Hematopoietic multipotent progenitor cell (in vitro differentiated cells): ENCODE measurements around the gene KLHL6. TPM values are rescaled to one million over a fixed set of nuclear protein-coding genes. Genes with fewer than 3 reads are reported as not detected.

ENCODE experiments used
- small RNA-seq: library from RNA; depleted of rRNA; stranded (forward); fragments of <200 nt; gene quantifications from one replicate; pipeline ENCODE3, GENCODE V24; 2012
- total RNA-seq: library from RNA; depleted of rRNA; stranded (reverse); fragments of >200 nt; gene quantifications from one replicate; pipeline ENCODE4 v1.2.3, GENCODE V29; 2012

Gene KLHL6
- total RNA-seq, 1 donor, result 65.2 TPM

Small RNAs within 50 kb of the gene (small RNA-seq; reads per million reads assigned to genes)
- not detected for gene RF00092
- gene RF00394, result not detected
- gene RF01241, result not detected
- 8.5 reads per million, percentile 91 among the genes with 10 or more reads in this experiment for gene SNORA63D

Other genes with a start within 250 kb of the KLHL6 start
- gene MCF2L2, start 127.1 kb downstream of the KLHL6 start, total RNA-seq, result 5.1 TPM
- gene KLHL24, start 79.9 kb upstream of the KLHL6 start, total RNA-seq, result 65.2 TPM
- gene YEATS2, start 142.1 kb upstream of the KLHL6 start, total RNA-seq, result 40.9 TPM